Hematopoietic multipotent progenitor cell treated with erythropoietin and hydrocortisone succinate and interleukin-3 and kit ligand, for 15 days (in vitro differentiated cells): Measurements from ENCODE around the gene ATP2C2.

ENCODE experiments used
- DNase-seq: peaks from one replicate; pipeline ENCODE4 v3.0.0-alpha.2; 2015; ENCODE audit warnings: low spot score

ATP2C2 gene

DNA sequence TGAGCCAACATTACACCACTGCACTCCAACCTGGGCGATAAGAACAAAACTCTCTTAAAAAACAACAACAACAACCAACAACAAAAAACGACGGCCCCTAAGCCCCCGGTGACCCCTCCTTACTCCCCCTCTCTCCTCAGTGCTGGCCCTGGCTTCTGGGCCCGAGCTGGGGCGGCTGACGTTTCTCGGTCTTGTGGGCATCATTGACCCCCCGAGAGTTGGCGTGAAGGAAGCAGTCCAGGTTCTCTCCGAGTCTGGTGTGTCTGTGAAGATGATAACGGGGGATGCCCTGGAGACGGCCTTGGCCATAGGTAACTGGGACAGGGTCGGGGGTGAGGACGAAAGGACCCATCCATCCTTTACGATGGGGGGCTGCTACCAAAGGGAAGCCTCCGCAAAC is 83.4 kb downstream of the ATP2C2 start:
- DNase-seq, result no peak

DNA sequence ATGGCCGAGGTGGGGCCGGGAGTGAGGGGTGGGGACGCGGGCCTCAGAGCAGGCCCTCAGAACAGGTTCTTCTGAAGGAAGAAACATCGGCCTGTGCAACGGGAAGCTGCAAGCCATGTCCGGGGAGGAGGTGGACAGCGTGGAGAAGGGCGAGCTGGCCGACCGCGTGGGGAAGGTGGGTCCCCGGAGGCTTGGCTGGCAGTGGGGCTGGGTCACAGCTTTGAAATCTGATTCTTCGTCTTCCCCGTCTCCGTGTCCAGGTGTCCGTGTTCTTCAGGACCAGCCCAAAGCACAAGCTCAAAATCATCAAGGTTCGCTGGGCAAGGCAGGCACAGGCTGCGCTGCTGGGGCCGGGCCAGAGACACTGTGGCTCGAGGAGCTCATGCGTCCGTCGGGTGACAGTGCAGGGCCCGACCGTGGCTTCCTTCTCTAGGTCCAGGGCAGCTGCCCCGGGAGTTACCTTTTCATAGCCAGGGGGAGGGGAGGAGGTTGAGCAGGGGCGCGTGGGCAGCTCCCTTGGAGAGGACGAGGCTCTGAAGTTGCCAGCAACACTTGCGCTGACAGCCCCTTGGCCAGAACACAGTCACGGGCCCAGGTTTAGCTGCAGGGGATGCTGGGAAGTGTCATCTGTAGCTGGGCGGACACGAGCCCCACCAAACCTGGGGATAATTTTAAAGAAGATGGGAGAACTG is 84.9 kb downstream of the ATP2C2 start:
- DNase-seq, result no peak

GRCh38 chr16:84454611-84455010 is 86.3 kb downstream of the ATP2C2 start:
- DNase-seq, result no peak

GRCh38 chr16:84455031-84455430 is 86.7 kb downstream of the ATP2C2 start:
- DNase-seq, result no peak

DNA sequence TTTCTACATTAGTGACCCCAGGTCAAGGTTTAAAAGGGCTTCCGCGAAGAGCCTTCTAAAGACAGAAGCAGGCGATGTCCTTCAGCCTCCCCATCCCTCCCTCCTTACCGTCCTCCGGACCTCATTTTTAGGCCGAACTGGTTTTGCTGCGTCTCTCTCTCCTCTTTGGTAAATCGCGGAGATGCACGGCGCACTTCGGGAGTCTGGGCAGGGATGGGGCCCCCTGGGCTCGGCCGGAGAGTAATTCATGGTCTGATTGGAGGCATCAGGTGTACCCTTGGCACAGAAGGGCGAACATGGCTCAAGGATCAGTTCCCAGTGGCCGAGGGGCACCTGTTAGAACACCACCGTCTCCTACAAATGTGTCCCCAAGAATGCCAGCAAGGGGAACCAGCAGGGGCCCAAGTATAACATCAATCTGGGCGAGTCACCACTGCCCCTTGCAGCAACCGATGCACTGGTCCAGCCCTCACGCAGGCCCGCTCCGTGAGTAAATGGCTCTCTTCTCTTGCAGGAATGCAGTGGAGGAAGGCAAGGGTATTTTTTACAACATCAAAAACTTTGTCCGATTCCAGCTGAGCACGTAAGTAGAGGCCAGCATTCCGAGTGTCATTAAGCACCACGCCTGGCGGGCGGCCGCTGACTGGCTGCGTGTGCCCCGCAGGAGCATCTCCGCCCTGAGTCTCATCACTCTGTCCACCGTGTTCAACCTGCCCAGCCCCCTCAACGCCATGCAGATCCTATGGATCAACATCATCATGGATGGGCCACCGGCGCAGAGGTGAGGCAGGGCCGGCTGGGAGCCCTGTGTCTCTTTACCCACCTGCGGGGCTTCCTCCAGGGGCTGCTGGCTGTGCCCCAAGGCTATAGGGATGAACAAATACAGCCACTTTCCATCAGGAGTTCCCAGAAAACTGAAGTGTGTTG is 90.5 kb downstream of the ATP2C2 start:
- no peak for DNase-seq

GRCh38 chr16:84459533-84459894 is 91.2 kb downstream of the ATP2C2 start:
- DNase-seq, result no peak

DNA sequence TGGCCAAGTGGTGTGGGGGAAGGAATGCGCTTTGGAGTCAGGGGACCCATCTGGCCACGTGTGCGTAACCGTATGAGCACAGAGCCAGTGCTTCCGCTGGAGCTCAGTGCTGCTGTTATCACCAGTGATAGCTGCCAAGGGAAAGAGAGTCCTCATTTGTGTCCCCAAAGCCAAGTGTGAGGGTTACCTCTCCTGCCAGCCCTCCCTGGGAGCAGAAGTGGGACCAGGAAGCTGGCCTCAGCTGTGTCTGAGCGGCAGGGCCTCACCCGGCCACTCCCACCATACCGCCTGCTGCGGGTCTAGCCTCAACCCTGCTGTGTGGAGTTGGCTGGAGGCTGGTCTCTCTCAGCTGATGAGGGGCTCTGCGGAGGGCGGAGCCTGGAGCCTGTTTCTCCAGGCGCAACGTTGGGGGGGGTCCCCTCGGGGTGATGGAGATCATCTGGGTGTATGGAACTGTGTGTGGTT is 91.6 kb downstream of the ATP2C2 start:
- DNase-seq, result no peak

- no peak for DNase-seq
Observed at GRCh38 chr16:84460406-84461028, 92.2 kb downstream of the ATP2C2 start.

GRCh38 chr16:84461029-84461412 is 92.7 kb downstream of the ATP2C2 start:
- no peak for DNase-seq

GRCh38 chr16:84461413-84462295 is 93.3 kb downstream of the ATP2C2 start:
- no peak for DNase-seq

DNA sequence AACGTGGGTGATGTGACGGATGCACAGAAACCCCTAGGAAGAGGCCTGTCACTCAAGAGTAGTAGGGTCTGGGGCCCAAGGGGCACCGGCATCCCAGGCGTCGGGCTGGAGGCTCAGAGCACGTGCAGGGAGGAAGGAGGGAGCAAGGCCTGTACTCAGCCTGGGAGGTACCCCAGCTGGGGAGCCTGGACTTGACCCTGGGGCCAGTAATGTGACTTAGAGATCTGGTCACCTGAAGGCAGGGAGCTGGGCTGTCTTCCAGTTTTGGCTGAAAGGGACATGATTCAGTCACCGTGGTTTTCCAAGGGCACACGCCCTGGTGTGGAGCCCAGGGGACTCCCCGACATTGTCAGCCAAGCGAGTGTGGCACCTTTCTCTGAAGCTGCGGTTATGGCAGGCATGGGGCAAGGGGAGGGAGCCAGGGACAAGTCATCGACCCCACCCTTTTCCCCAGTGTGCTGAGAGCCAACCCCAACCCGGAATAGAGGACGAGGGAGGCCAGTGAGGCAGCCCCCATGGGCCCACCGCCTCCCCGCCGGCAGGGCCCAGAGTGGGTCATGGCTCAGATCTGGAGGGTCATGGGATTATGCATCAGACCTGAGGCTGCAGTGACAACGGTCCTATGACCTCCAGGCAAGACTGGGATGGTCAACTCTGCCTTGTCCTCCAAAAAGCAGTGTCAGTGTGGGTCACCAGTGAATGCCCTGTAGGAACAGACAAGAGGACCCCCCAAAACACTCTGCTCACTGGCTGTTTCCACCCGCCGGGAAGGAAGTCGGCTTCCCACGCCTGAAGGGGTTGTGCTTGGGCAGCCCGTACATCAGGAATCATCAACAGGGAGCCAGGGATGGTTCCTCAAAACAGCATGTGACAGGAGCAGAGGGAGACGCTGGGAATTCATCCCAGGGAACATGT is 94.2 kb downstream of the ATP2C2 start:
- no peak for DNase-seq

GRCh38 chr16:84463221-84463620 is 94.9 kb downstream of the ATP2C2 start:
- no peak for DNase-seq

- no peak for DNase-seq
Observed at GRCh38 chr16:84464116-84464515, 95.8 kb downstream of the ATP2C2 start.

DNA sequence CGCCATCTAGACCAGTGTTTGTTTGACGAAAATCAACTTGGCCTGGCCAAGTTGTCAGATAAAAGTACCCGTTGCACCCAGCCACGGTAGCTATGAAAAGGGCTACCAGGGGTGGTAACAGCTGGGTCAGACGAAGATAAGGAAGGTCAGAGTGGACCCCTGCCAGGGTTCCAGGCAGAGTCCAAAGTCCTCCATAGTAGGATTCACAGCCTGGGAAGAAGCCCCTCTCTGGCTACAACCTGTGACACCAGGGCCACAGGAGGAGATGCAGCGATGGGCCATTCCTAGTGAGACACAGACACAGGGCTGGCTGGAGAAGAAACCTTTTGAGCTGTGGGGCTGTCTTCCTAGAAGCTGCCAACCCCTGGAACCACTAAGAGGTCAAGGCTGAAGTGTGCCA is 96.8 kb downstream of the ATP2C2 start:
- DNase-seq, result no peak

DNA sequence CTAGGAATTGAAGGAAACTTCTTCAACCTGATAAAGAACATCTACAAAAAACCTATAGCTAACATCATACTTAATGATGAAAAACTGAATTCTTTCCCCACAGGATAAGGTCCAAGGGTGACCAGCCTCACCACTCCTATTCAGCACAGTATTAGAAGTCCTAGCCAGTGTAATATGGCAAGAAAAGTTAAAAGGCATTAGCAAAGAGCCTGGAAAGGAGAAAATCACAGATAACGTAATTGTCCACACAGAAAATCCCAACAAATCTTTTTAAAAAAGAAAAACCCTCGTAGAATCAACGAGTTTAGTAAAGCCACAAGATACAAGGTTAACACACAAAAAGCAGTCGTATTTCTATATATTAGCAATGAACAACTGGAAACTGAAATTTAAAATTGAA is 98.4 kb downstream of the ATP2C2 start:
- DNase-seq, result no peak

DNA sequence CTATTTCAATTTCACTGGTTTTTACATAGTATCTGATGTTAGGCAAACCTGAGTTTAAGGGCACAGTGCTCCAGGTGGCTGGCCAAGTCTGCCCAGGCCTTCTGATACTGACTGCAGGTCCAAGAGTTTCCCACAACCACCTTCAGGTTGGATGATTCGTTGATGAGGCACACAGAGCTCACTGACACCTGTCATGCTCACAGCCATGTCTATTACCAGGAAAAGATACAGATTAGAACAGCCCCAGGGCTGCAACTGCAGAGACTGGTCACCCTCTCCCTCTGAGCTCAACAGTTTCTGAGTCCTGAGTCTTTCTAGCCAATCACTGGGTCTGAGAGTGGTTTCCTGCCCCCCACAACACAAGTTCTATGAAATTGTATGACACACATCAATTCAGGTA is 98.9 kb downstream of the ATP2C2 start:
- DNase-seq, result no peak

DNA sequence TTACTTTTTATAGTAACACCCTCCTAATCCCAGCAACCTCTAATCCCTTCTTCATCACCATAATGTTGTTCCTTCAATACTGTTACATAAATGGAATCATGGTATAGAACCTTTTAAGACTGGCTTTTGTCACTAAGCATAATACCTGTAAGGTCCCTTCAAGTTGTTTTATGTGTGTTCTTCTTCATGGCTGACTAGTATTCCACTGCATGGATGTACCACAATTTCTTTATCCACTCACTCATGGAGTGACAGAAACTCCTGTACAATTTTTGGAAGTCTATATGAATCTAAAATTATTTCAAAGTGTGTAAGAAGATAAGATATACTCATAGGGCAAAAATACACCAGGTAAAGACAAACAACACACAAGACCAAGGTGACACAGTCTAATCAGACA is 99.4 kb downstream of the ATP2C2 start:
- DNase-seq, result no peak

- DNase-seq, result no peak
Observed at GRCh38 chr16:84471316-84471715, 103.0 kb downstream of the ATP2C2 start.

GRCh38 chr16:84471966-84472365 is 103.6 kb downstream of the ATP2C2 start:
- DNase-seq, result no peak

- DNase-seq, result no peak
Observed at GRCh38 chr16:84475643-84476240, 107.4 kb downstream of the ATP2C2 start.
